Panc1 (cell line): ENCODE data around the gene OR7C2. TPM values are rescaled to one million over a fixed set of nuclear protein-coding genes. Genes with fewer than 3 reads are reported as not detected.

Experiments
- ATAC-seq: fragments of 200-7000 bp; cut with Tn5 transposase; 2 replicates; pipeline ENCODE4 v1.9.1; 2020; ENCODE audit warnings: mild to moderate bottlenecking, moderate library complexity
- BruUV-seq: library from RNA; stranded (reverse); fragments of 400-500 nt; replicated peaks from 2 replicates; lab custom pipeline; 2021; lab: Mats Ljungman, UMichigan
- CTCF ChIA-PET: fragments of 300-600 bp; sonication (Branson Sonifier 250); formaldehyde crosslinking; loops from one replicate; lab custom pipeline; 2022; ENCODE audit warnings: antibody characterized with exemption; lab: Charles Lee
- POLR2A ChIA-PET: fragments of 300-600 bp; sonication (Branson Sonifier 250); formaldehyde crosslinking; loops from one replicate; lab custom pipeline; 2022; ENCODE audit warnings: antibody characterized with exemption; lab: Charles Lee
- DNase-seq: peaks from one replicate; pipeline ENCODE4 v3.0.0-alpha.2; 2010; ENCODE audit warnings: low read depth, low spot score
- H3K27ac ChIP-seq: 2 replicates; pipeline ENCODE4 v1.5.1; 2011; ENCODE audit warnings: mild to moderate bottlenecking, low read length, inconsistent platforms
- H3K27me3 ChIP-seq: fragments of 200-500 bp; sonication (Bioruptor generic); 2 replicates; pipeline ENCODE4 v1.6.0; 2014; ENCODE audit warnings: low read length, inconsistent platforms; ENCODE audit not compliant: control insufficient read depth, insufficient read depth
- H3K36me3 ChIP-seq: fragments of 200-500 bp; sonication (Bioruptor generic); 2 replicates; pipeline ENCODE4 v1.5.1; 2014; ENCODE audit warnings: inconsistent platforms, mild to moderate bottlenecking, low read length, moderate library complexity; ENCODE audit not compliant: control insufficient read depth, insufficient read depth
- H3K4me1 ChIP-seq: 2 replicates; pipeline ENCODE4 v1.5.1; 2011; ENCODE audit warnings: inconsistent platforms, mild to moderate bottlenecking, low read length, moderate library complexity; ENCODE audit not compliant: control insufficient read depth, insufficient read depth
- H3K4me3 ChIP-seq, 2 experiments: 2 replicates each; pipeline ENCODE4 v1.5.1; 2011 to 2012; ENCODE audit warnings: low read depth in 2 of 2, low read length in 2 of 2, mild to moderate bottlenecking in 2 of 2, inconsistent platforms in 1 of 2, moderate library complexity in 1 of 2
- H3K9me3 ChIP-seq: fragments of 200-500 bp; sonication (Bioruptor generic); 2 replicates; pipeline ENCODE4 v1.5.1; 2014; ENCODE audit warnings: low read depth, mild to moderate bottlenecking, inconsistent platforms, low read length, moderate library complexity; ENCODE audit not compliant: control insufficient read depth, insufficient read depth
- POLR2AphosphoS5 ChIP-seq: IDR thresholded peaks from 2 replicates; pipeline ENCODE4 v1.6.1; 2012; ENCODE audit warnings: mild to moderate bottlenecking, low read depth, low read length, moderate library complexity
- SIN3A ChIP-seq: IDR thresholded peaks from 2 replicates; pipeline ENCODE4 v1.6.1; 2012; ENCODE audit warnings: low read depth, mild to moderate bottlenecking, low read length, moderate library complexity, borderline replicate concordance; ENCODE audit not compliant: insufficient read depth
- TCF7L2 ChIP-seq: IDR thresholded peaks from 2 replicates; pipeline ENCODE4 v1.6.1; 2011; ENCODE audit warnings: mild to moderate bottlenecking, low read depth, low read length, inconsistent platforms
- in situ Hi-C: cut with HindIII; loops from 2 replicates; pipeline ENCODE4 v1.10.0; 2016; ENCODE audit warnings: low sequenced_read_pairs, low pct_unique_long_range_greater_than_20kb
- intact Hi-C: fragments of 100-400 bp; cut with micrococcal nuclease; formaldehyde crosslinking; loops from one replicate; pipeline ENCODE4 v1.10.0; 2022; ENCODE audit not compliant: unreplicated experiment
- total RNA-seq: library from RNA; stranded (reverse); gene quantifications from one replicate; pipeline ENCODE4 v1.2.1, GENCODE V29; 2021; ENCODE audit not compliant: unreplicated experiment
- TF ChIP-seq, protein P1 (sequence below), 2 experiments: IDR thresholded peaks; 2 replicates each; pipeline ENCODE4 v1.6.1; 2011 to 2012; ENCODE audit warnings: low read depth in 2 of 2, control low read depth in 1 of 2, low read length in 1 of 2, mild to moderate bottlenecking in 1 of 2, moderate library complexity in 1 of 2; ENCODE audit not compliant: insufficient read depth in 1 of 2
- TF ChIP-seq, protein P2 (sequence below): fragments of 450-650 bp; IDR thresholded peaks from 2 replicates; pipeline ENCODE4 v1.5.1; 2017; ENCODE audit warnings: mild to moderate bottlenecking

The OR7C2 gene
- total RNA-seq, 1 experiment from 2014 or later = not detected

DNA sequence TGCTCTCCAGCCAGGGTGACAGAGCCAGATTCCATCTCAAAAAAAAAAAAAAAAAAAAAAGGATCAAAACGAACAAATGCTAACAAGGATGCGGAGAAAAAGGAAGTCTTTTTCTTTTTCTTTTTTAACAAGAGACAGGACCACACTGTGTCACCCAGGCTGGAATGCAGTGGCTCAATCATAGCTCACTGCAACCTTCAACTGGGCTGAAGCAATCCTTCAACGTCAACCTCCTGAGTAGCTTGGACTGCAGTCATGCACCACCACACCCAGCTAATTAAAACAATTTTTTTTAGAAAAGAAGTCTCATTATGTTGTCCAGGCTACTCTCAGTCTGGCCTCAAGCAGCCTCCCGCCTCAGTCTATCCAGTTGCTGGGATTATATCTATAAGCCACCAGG, 34.6 kb upstream of the OR7C2 start:
- in situ Hi-C loops = no loop called here
- no peak for DNase-seq

DNA sequence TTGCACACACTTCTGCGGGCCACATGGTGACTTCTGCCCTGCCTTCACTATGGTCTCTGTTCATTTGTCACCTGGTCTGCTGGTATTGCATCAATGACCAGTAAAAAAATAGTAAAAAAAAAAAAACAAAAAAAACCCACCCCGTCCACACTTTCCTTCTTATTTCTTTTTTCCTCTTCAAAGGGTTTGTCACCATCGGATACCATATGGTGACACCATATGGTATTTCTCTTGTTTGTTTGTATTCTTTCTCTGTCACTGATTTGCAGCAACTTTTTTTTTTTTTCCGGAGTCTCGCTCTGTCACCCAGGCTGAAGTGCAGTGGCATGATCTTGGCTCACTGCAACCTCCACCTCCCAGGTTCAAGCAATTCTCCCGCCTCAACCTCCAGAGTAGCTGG, 26.2 kb upstream of the OR7C2 start:
- no peak for DNase-seq
- Histone ChIP-seq H3K27ac (no peak overlapping the region), H3K36me3 (no peaks in the 10 kb centered on the region), H3K9me3 (no peaks in the 10 kb centered on the region), H3K4me3 (no peak overlapping the region), H3K27me3 (no peaks in the 10 kb centered on the region), H3K4me1 (no peaks in the 10 kb centered on the region)
- ChIA-PET CTCF (interaction anchor here (0.6 kb wide), 1 partner anchor 159 kb away, joined by 3 read pairs; no protein-coding TSS in a partner anchor), POLR2A (no interaction called here)
- no peak for ATAC-seq
- no TSS peak for BruUV-seq
- intact Hi-C loops (loop anchor here (10.0 kb wide), 1 partner anchor 110 kb away; no protein-coding TSS in a partner anchor), in situ Hi-C loops (no loop called here)
- TF ChIP-seq, protein P1, sequence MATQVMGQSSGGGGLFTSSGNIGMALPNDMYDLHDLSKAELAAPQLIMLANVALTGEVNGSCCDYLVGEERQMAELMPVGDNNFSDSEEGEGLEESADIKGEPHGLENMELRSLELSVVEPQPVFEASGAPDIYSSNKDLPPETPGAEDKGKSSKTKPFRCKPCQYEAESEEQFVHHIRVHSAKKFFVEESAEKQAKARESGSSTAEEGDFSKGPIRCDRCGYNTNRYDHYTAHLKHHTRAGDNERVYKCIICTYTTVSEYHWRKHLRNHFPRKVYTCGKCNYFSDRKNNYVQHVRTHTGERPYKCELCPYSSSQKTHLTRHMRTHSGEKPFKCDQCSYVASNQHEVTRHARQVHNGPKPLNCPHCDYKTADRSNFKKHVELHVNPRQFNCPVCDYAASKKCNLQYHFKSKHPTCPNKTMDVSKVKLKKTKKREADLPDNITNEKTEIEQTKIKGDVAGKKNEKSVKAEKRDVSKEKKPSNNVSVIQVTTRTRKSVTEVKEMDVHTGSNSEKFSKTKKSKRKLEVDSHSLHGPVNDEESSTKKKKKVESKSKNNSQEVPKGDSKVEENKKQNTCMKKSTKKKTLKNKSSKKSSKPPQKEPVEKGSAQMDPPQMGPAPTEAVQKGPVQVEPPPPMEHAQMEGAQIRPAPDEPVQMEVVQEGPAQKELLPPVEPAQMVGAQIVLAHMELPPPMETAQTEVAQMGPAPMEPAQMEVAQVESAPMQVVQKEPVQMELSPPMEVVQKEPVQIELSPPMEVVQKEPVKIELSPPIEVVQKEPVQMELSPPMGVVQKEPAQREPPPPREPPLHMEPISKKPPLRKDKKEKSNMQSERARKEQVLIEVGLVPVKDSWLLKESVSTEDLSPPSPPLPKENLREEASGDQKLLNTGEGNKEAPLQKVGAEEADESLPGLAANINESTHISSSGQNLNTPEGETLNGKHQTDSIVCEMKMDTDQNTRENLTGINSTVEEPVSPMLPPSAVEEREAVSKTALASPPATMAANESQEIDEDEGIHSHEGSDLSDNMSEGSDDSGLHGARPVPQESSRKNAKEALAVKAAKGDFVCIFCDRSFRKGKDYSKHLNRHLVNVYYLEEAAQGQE (IDR thresholded peaks at IDR 0.05; ENCODE audit: insufficient read depth in 1 of 2, low read depth in 2 of 2, low read length in 1 of 2) = no peak
- TF ChIP-seq, protein P2, sequence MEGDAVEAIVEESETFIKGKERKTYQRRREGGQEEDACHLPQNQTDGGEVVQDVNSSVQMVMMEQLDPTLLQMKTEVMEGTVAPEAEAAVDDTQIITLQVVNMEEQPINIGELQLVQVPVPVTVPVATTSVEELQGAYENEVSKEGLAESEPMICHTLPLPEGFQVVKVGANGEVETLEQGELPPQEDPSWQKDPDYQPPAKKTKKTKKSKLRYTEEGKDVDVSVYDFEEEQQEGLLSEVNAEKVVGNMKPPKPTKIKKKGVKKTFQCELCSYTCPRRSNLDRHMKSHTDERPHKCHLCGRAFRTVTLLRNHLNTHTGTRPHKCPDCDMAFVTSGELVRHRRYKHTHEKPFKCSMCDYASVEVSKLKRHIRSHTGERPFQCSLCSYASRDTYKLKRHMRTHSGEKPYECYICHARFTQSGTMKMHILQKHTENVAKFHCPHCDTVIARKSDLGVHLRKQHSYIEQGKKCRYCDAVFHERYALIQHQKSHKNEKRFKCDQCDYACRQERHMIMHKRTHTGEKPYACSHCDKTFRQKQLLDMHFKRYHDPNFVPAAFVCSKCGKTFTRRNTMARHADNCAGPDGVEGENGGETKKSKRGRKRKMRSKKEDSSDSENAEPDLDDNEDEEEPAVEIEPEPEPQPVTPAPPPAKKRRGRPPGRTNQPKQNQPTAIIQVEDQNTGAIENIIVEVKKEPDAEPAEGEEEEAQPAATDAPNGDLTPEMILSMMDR = no peak
- no peak for TF ChIP-seq TCF7L2
- no peak for TF ChIP-seq POLR2AphosphoS5

More for the DNA sequence above, 34.6 kb upstream of the OR7C2 start:
- no peak for TF ChIP-seq POLR2AphosphoS5
- no TSS peak for BruUV-seq
- intact Hi-C loops = no loop called here
- Histone ChIP-seq H3K27ac (no peak overlapping the region), H3K36me3 (no peaks in the 10 kb centered on the region), H3K4me1 (no peaks in the 10 kb centered on the region), H3K9me3 (no peaks in the 10 kb centered on the region), H3K4me3 (no peak overlapping the region), H3K27me3 (no peaks in the 10 kb centered on the region; the same call in 1 of the 2 replicates)
- ChIA-PET CTCF (no interaction called here), POLR2A (no interaction called here)
- ATAC-seq = no peak

DNA sequence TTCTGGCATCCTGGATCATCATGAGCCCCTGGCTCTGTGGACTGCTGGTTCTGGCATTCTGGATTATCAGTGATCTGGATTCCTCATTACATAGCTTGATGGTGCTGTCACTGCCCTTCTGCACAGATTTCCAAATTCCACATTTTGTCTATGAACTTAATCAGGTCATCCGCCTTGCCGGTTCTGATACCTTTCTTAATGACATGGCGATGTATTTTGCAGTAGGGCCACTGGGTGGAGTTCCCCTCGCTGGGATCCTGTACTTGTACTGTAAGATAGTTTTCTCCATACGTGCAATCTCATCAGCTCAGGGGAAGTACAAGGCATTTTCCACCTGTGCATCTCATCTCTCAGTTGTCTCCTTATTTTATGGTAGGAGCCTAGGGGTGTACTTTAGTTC, 24.4 kb upstream of the OR7C2 start:
- H3K36me3 ChIP-seq = no peaks in the 10 kb centered on the region
- intact Hi-C loops = loop anchor here (10.0 kb wide), 1 partner anchor 108 kb away; no protein-coding TSS in a partner anchor
- DNase-seq (no peak), ATAC-seq (0 out of 2 replicates have a peak, but pooled peaks have one; percentile 60)
- H3K27me3 ChIP-seq = no peaks in the 10 kb centered on the region
- H3K4me3 ChIP-seq = no peak overlapping the region
- TF ChIP-seq SIN3A (no peak), TCF7L2 (no peak), POLR2AphosphoS5 (no peak)
- TF ChIP-seq, protein P2 = peak; percentile 60
- TF ChIP-seq, protein P1 (IDR thresholded peaks at IDR 0.05; ENCODE audit: insufficient read depth in 1 of 2, low read depth in 2 of 2, low read length in 1 of 2) = no peak
- H3K27ac ChIP-seq = no peak overlapping the region
- ChIA-PET CTCF (interaction anchor here (0.6 kb wide), 1 partner anchor 47 kb away, joined by 3 read pairs; no protein-coding TSS in a partner anchor), POLR2A (no interaction called here)
- BruUV-seq = no TSS peak
- no peaks in the 10 kb centered on the region for H3K4me1 ChIP-seq
- in situ Hi-C loops = no loop called here
- H3K9me3 ChIP-seq = no peaks in the 10 kb centered on the region
